ENCODE results near the gene ATP7B.
"Not testable (repeated sequence)": the region's sequence is repeated elsewhere in the genome, so short reads cannot be mapped to it uniquely, and the experiment has no call there.

Gene ATP7B

GRCh38 chr13:51922771-51923480 lies 88.3 kb downstream of the ATP7B start:
- no peak for DNase-seq (ENCODE audit: low read depth)

- no peak for DNase-seq (ENCODE audit: low read depth)
Observed at GRCh38 chr13:51921790-51922740, 89.2 kb downstream of the ATP7B start.

- no peak for DNase-seq (ENCODE audit: low read depth)
Observed at GRCh38 chr13:51920786-51921185, 90.5 kb downstream of the ATP7B start.

GRCh38 chr13:51920267-51920666 lies 91.0 kb downstream of the ATP7B start:
- no peak for DNase-seq (ENCODE audit: low read depth)

- DNase-seq (ENCODE audit: low read depth), result no peak
Observed at GRCh38 chr13:51919531-51919930, 91.7 kb downstream of the ATP7B start.

GRCh38 chr13:51916962-51917361 lies 94.3 kb downstream of the ATP7B start:
- DNase-seq (ENCODE audit: low read depth), result no peak

GRCh38 chr13:51916051-51916818 lies 95.0 kb downstream of the ATP7B start:
- DNase-seq (ENCODE audit: low read depth), result no peak

GRCh38 chr13:51914137-51914493 lies 97.1 kb downstream of the ATP7B start:
- DNase-seq (ENCODE audit: low read depth), result no peak

- DNase-seq (ENCODE audit: low read depth), result no peak
Observed at GRCh38 chr13:51913421-51914136, 97.7 kb downstream of the ATP7B start.

- no peak for DNase-seq (ENCODE audit: low read depth)
Observed at GRCh38 chr13:51912511-51913225, 98.6 kb downstream of the ATP7B start.

- DNase-seq (ENCODE audit: low read depth), result no peak
Observed at GRCh38 chr13:51912091-51912490, 99.2 kb downstream of the ATP7B start.

GRCh38 chr13:51910508-51910907 lies 100.7 kb downstream of the ATP7B start:
- DNase-seq (ENCODE audit: low read depth), result no peak

GRCh38 chr13:51909265-51909664 lies 102.0 kb downstream of the ATP7B start:
- not testable (repeated sequence) for DNase-seq (ENCODE audit: low read depth)

GRCh38 chr13:51907040-51907732 lies 104.1 kb downstream of the ATP7B start:
- no peak for DNase-seq (ENCODE audit: low read depth)

GRCh38 chr13:51906581-51906980 lies 104.7 kb downstream of the ATP7B start:
- no peak for DNase-seq (ENCODE audit: low read depth)

- DNase-seq (ENCODE audit: low read depth), result no peak
Observed at GRCh38 chr13:51905787-51906186, 105.5 kb downstream of the ATP7B start.

GRCh38 chr13:51902776-51903175 lies 108.5 kb downstream of the ATP7B start:
- DNase-seq (ENCODE audit: low read depth), result no peak

- DNase-seq (ENCODE audit: low read depth), result no peak
Observed at GRCh38 chr13:51900471-51900870, 110.8 kb downstream of the ATP7B start.

- no peak for DNase-seq (ENCODE audit: low read depth)
Observed at GRCh38 chr13:51895906-51896888, 115.1 kb downstream of the ATP7B start.
